HG03108 (cell line): Measurements from ENCODE around the gene GAS2L2.

Source experiments
- ATAC-seq: cut with Tn5 transposase; IDR thresholded peaks from one replicate; pipeline ENCODE4 v1.9.1; 2021; ENCODE audit warnings: moderate library complexity; ENCODE audit not compliant: unreplicated experiment

Gene GAS2L2

GRCh38 chr17:35730400-35731005, 22.5 kb downstream of the GAS2L2 start:
- ATAC-seq: no peak

GRCh38 chr17:35729405-35729833, 23.6 kb downstream of the GAS2L2 start:
- no peak for ATAC-seq

- ATAC-seq: no peak
Observed at GRCh38 chr17:35728551-35728950, 24.5 kb downstream of the GAS2L2 start.

GRCh38 chr17:35727635-35728034, 25.4 kb downstream of the GAS2L2 start:
- ATAC-seq: no peak

- no peak for ATAC-seq
Observed at GRCh38 chr17:35726953-35727460, 26.0 kb downstream of the GAS2L2 start.

GRCh38 chr17:35726127-35726952, 26.7 kb downstream of the GAS2L2 start:
- ATAC-seq: no peak

GRCh38 chr17:35725802-35726126, 27.3 kb downstream of the GAS2L2 start:
- no peak for ATAC-seq

GRCh38 chr17:35725058-35725457, 28.0 kb downstream of the GAS2L2 start:
- ATAC-seq: no peak

GRCh38 chr17:35723735-35724134, 29.3 kb downstream of the GAS2L2 start:
- ATAC-seq: no peak

GRCh38 chr17:35717475-35717874, 35.6 kb downstream of the GAS2L2 start:
- ATAC-seq: no peak

GRCh38 chr17:35716897-35717465, 36.1 kb downstream of the GAS2L2 start:
- ATAC-seq: no peak

- ATAC-seq: no peak
Observed at GRCh38 chr17:35716173-35716572, 36.9 kb downstream of the GAS2L2 start.

GRCh38 chr17:35715416-35715815, 37.6 kb downstream of the GAS2L2 start:
- no peak for ATAC-seq

- ATAC-seq: no peak
Observed at GRCh38 chr17:35714988-35715387, 38.1 kb downstream of the GAS2L2 start.

- no peak for ATAC-seq
Observed at GRCh38 chr17:35713069-35713728, 39.8 kb downstream of the GAS2L2 start.

GRCh38 chr17:35710950-35711349, 42.1 kb downstream of the GAS2L2 start:
- ATAC-seq: no peak

- no peak for ATAC-seq
Observed at GRCh38 chr17:35709874-35710273, 43.2 kb downstream of the GAS2L2 start.

GRCh38 chr17:35708951-35709350, 44.1 kb downstream of the GAS2L2 start:
- no peak for ATAC-seq

GRCh38 chr17:35708149-35708548, 44.9 kb downstream of the GAS2L2 start:
- no peak for ATAC-seq

- no peak for ATAC-seq
Observed at GRCh38 chr17:35705705-35706104, 47.3 kb downstream of the GAS2L2 start.

GRCh38 chr17:35705230-35705629, 47.8 kb downstream of the GAS2L2 start:
- ATAC-seq: no peak
